ENCODE measurements around the gene FBXO8. TPM values are rescaled to one million over a fixed set of nuclear protein-coding genes. Genes with fewer than 3 reads are reported as not detected.

Gene FBXO8
- total RNA-seq, 3 donors from 2014 or later: 13.5 to 15.9 (median 14.4) TPM

GRCh38 chr4:174215057-174215456 is 68.4 kb downstream of the FBXO8 start:
- no peak for ATAC-seq

GRCh38 chr4:174214101-174214878 is 69.2 kb downstream of the FBXO8 start:
- H3K27me3 Mint-ChIP-seq (ENCODE audit: low read depth): peaks cover 88% of the 10 kb centered on the region
- no peaks in the 10 kb centered on the region for H3K36me3 Mint-ChIP-seq (ENCODE audit: insufficient read depth)
- H3K4me3 Mint-ChIP-seq: peak overlapping the region; percentile 51
- ATAC-seq: peak; percentile 56 to 72
- no peaks in the 10 kb centered on the region for H3K9me3 Mint-ChIP-seq
- no peak for DNase-seq
- H3K4me1 Mint-ChIP-seq (ENCODE audit: low read depth): peaks cover 44% of the 10 kb centered on the region

More at GRCh38 chr4:174215057-174215456, 68.4 kb downstream of the FBXO8 start:
- Mint-ChIP-seq H3K36me3 (ENCODE audit: insufficient read depth) (no peaks in the 10 kb centered on the region), H3K4me3 (no peak overlapping the region), H3K9me3 (no peaks in the 10 kb centered on the region), H3K27me3 (ENCODE audit: low read depth) (peaks cover 84% of the 10 kb centered on the region), H3K4me1 (ENCODE audit: low read depth) (peaks cover 44% of the 10 kb centered on the region)
- no peak for DNase-seq

- no peaks in the 10 kb centered on the region for H3K36me3 Mint-ChIP-seq (ENCODE audit: insufficient read depth)
- H3K4me1 Mint-ChIP-seq (ENCODE audit: low read depth): peaks cover 44% of the 10 kb centered on the region
- peak overlapping the region; percentile 51 for H3K4me3 Mint-ChIP-seq
- H3K27me3 Mint-ChIP-seq (ENCODE audit: low read depth): peaks cover 89% of the 10 kb centered on the region
- DNase-seq: no peak
- no peaks in the 10 kb centered on the region for H3K9me3 Mint-ChIP-seq
- no peak for ATAC-seq
These were observed 69.8 kb downstream of the FBXO8 start for GRCh38 chr4:174213731-174214100.

- H3K9me3 Mint-ChIP-seq: no peaks in the 10 kb centered on the region
- peaks cover 33% of the 10 kb centered on the region for H3K4me1 Mint-ChIP-seq (ENCODE audit: low read depth)
- no peak overlapping the region for H3K4me3 Mint-ChIP-seq
- no peaks in the 10 kb centered on the region for H3K36me3 Mint-ChIP-seq (ENCODE audit: insufficient read depth)
- peaks cover 79% of the 10 kb centered on the region for H3K27me3 Mint-ChIP-seq (ENCODE audit: low read depth)
- no peak for ATAC-seq
- DNase-seq: no peak
These were observed 71.4 kb downstream of the FBXO8 start for GRCh38 chr4:174212061-174212460.

GRCh38 chr4:174211622-174212044 is 71.8 kb downstream of the FBXO8 start:
- ATAC-seq: no peak
- Mint-ChIP-seq H3K4me3 (no peak overlapping the region), H3K36me3 (ENCODE audit: insufficient read depth) (no peaks in the 10 kb centered on the region), H3K9me3 (no peaks in the 10 kb centered on the region), H3K27me3 (ENCODE audit: low read depth) (peaks cover 75% of the 10 kb centered on the region), H3K4me1 (ENCODE audit: low read depth) (peaks cover 29% of the 10 kb centered on the region)
- no peak for DNase-seq

- ATAC-seq (no peak), DNase-seq (no peak)
- H3K4me1 Mint-ChIP-seq (ENCODE audit: low read depth): peaks cover 26% of the 10 kb centered on the region
- H3K4me3 Mint-ChIP-seq: no peak overlapping the region
- peaks cover 73% of the 10 kb centered on the region for H3K27me3 Mint-ChIP-seq (ENCODE audit: low read depth)
- no peaks in the 10 kb centered on the region for H3K36me3 Mint-ChIP-seq (ENCODE audit: insufficient read depth)
- H3K9me3 Mint-ChIP-seq: no peaks in the 10 kb centered on the region
These were observed 72.4 kb downstream of the FBXO8 start for GRCh38 chr4:174210952-174211490.

- ATAC-seq (no peak), DNase-seq (no peak)
- Mint-ChIP-seq H3K27me3 (ENCODE audit: low read depth) (peaks cover 71% of the 10 kb centered on the region), H3K4me3 (no peak overlapping the region), H3K4me1 (ENCODE audit: low read depth) (peaks cover 24% of the 10 kb centered on the region), H3K36me3 (ENCODE audit: insufficient read depth) (no peaks in the 10 kb centered on the region), H3K9me3 (no peaks in the 10 kb centered on the region)
These were observed 73.1 kb downstream of the FBXO8 start for GRCh38 chr4:174210354-174210753.

GRCh38 chr4:174209341-174209740 is 74.1 kb downstream of the FBXO8 start:
- peaks cover 65% of the 10 kb centered on the region for H3K27me3 Mint-ChIP-seq (ENCODE audit: low read depth)
- peaks cover 19% of the 10 kb centered on the region for H3K4me1 Mint-ChIP-seq (ENCODE audit: low read depth)
- no peaks in the 10 kb centered on the region for H3K36me3 Mint-ChIP-seq (ENCODE audit: insufficient read depth)
- no peak overlapping the region for H3K4me3 Mint-ChIP-seq
- no peak for ATAC-seq
- DNase-seq: no peak
- no peaks in the 10 kb centered on the region for H3K9me3 Mint-ChIP-seq

- Mint-ChIP-seq H3K4me3 (no peak overlapping the region), H3K9me3 (no peaks in the 10 kb centered on the region), H3K4me1 (ENCODE audit: low read depth) (peaks cover 10% of the 10 kb centered on the region), H3K36me3 (ENCODE audit: insufficient read depth) (no peaks in the 10 kb centered on the region), H3K27me3 (ENCODE audit: low read depth) (peaks cover 47% of the 10 kb centered on the region)
- DNase-seq (no peak), ATAC-seq (no peak)
These were observed 76.1 kb downstream of the FBXO8 start for GRCh38 chr4:174207367-174207766.

GRCh38 chr4:174204164-174204831 is 79.2 kb downstream of the FBXO8 start:
- H3K9me3 Mint-ChIP-seq: no peaks in the 10 kb centered on the region
- ATAC-seq: no peak
- no peaks in the 10 kb centered on the region for H3K4me1 Mint-ChIP-seq (ENCODE audit: low read depth)
- no peak for DNase-seq
- peaks cover 21% of the 10 kb centered on the region for H3K27me3 Mint-ChIP-seq (ENCODE audit: low read depth)
- no peak overlapping the region for H3K4me3 Mint-ChIP-seq
- H3K36me3 Mint-ChIP-seq (ENCODE audit: insufficient read depth): no peaks in the 10 kb centered on the region

- no peaks in the 10 kb centered on the region for H3K36me3 Mint-ChIP-seq (ENCODE audit: insufficient read depth)
- H3K4me1 Mint-ChIP-seq (ENCODE audit: low read depth): no peaks in the 10 kb centered on the region
- DNase-seq (no peak), ATAC-seq (no peak)
- no peaks in the 10 kb centered on the region for H3K9me3 Mint-ChIP-seq
- peaks cover 15% of the 10 kb centered on the region for H3K27me3 Mint-ChIP-seq (ENCODE audit: low read depth)
- H3K4me3 Mint-ChIP-seq: no peak overlapping the region
These were observed 81.6 kb downstream of the FBXO8 start for GRCh38 chr4:174201871-174202270.

- Mint-ChIP-seq H3K4me3 (no peak overlapping the region), H3K27me3 (ENCODE audit: low read depth) (peaks cover 16% of the 10 kb centered on the region), H3K4me1 (ENCODE audit: low read depth) (no peaks in the 10 kb centered on the region), H3K9me3 (no peaks in the 10 kb centered on the region), H3K36me3 (ENCODE audit: insufficient read depth) (no peaks in the 10 kb centered on the region)
- DNase-seq (no peak), ATAC-seq (no peak)
These were observed 83.7 kb downstream of the FBXO8 start for GRCh38 chr4:174199735-174200134.

- H3K36me3 Mint-ChIP-seq (ENCODE audit: insufficient read depth): no peaks in the 10 kb centered on the region
- H3K27me3 Mint-ChIP-seq (ENCODE audit: low read depth): peaks cover 23% of the 10 kb centered on the region
- no peaks in the 10 kb centered on the region for H3K4me1 Mint-ChIP-seq (ENCODE audit: low read depth)
- no peak for ATAC-seq
- DNase-seq: no peak
- no peaks in the 10 kb centered on the region for H3K9me3 Mint-ChIP-seq
- no peak overlapping the region for H3K4me3 Mint-ChIP-seq
These were observed 84.6 kb downstream of the FBXO8 start for GRCh38 chr4:174198828-174199227.

- ATAC-seq (no peak), DNase-seq (no peak)
- Mint-ChIP-seq H3K4me3 (no peak overlapping the region), H3K9me3 (no peaks in the 10 kb centered on the region), H3K36me3 (ENCODE audit: insufficient read depth) (no peaks in the 10 kb centered on the region), H3K27me3 (ENCODE audit: low read depth) (peaks cover 25% of the 10 kb centered on the region), H3K4me1 (ENCODE audit: low read depth) (no peaks in the 10 kb centered on the region)
These were observed 85.1 kb downstream of the FBXO8 start for GRCh38 chr4:174198396-174198795.
